Natural killer cell (primary cell): ENCODE measurements around the gene GLI3. TPM values are rescaled to one million over a fixed set of nuclear protein-coding genes. Genes with fewer than 3 reads are reported as not detected.

Source experiments
- ATAC-seq, 3 donors: fragments of 150-1000 bp in 2 of 3; fragments of 200-7000 bp in 1 of 3; cut with Tn5 transposase; 1 replicate in 1 of 3; 2 replicates in 2 of 3; pipeline ENCODE4 v1.10.0; 2021; ENCODE audit warnings: mild to moderate bottlenecking in 2 of 3, moderate library complexity in 2 of 3
- DNase-seq, 2 donors: peaks; one replicate each; pipeline versions ENCODE4 v3.0.0 to v3.0.0-alpha.2; 2013 to 2021; ENCODE audit warnings: mixed read lengths in 1 of 2
- H3K27ac ChIP-seq: one replicate; pipeline ENCODE4 v1.5.1; 2013; ENCODE audit warnings: mild to moderate bottlenecking, low read length
- H3K27me3 ChIP-seq: one replicate; pipeline ENCODE4 v1.6.1; 2013; ENCODE audit warnings: low read length; ENCODE audit not compliant: control insufficient read depth, insufficient read depth
- H3K36me3 ChIP-seq: one replicate; pipeline ENCODE4 v1.6.1; 2013; ENCODE audit warnings: low read length; ENCODE audit not compliant: control insufficient read depth, insufficient read depth
- H3K4me1 ChIP-seq: one replicate; pipeline ENCODE4 v1.6.1; 2013; ENCODE audit warnings: low read length; ENCODE audit not compliant: control insufficient read depth, insufficient read depth
- H3K4me3 ChIP-seq: one replicate; pipeline ENCODE4 v1.5.1; 2013; ENCODE audit warnings: low read length
- H3K9me3 ChIP-seq: one replicate; pipeline ENCODE4 v1.6.1; 2013; ENCODE audit warnings: low read length; ENCODE audit not compliant: control insufficient read depth, insufficient read depth
- H3K27ac Mint-ChIP-seq, 2 donors: one replicate each; pipeline ENCODE4 v1.8.0; 2022; ENCODE audit warnings: mild to moderate bottlenecking in 2 of 2, mixed read lengths in 2 of 2, moderate library complexity in 1 of 2
- H3K27me3 Mint-ChIP-seq, 2 donors: one replicate each; pipeline ENCODE4 v1.8.0; 2022; ENCODE audit warnings: low read depth in 2 of 2, mixed read lengths in 2 of 2
- H3K36me3 Mint-ChIP-seq: one replicate; pipeline ENCODE4 v1.8.0; 2022; ENCODE audit warnings: mixed read lengths
- H3K4me1 Mint-ChIP-seq, 2 donors: one replicate each; pipeline ENCODE4 v1.8.0; 2022; ENCODE audit warnings: mixed read lengths in 2 of 2
- H3K4me3 Mint-ChIP-seq: one replicate; pipeline ENCODE4 v1.8.0; 2022; ENCODE audit warnings: mild to moderate bottlenecking, moderate library complexity, mixed read lengths
- H3K9me3 Mint-ChIP-seq, 2 donors: one replicate each; pipeline ENCODE4 v1.8.0; 2022; ENCODE audit warnings: mixed read lengths in 2 of 2
- CTCF ChIP-seq: fragments of 200-600 bp; IDR thresholded peaks from one replicate; pipeline ENCODE4 v1.8.0; 2022; ENCODE audit warnings: antibody characterized with exemption
- WGBS: methylation state at CpG from one replicate; pipeline ENCODE4 v1.1.7; 2013; ENCODE audit warnings: missing lambda C conversion rate; ENCODE audit not compliant: insufficient coverage; 5-methylcytosine and 5-hydroxymethylcytosine counted together
- intact Hi-C: fragments of 100-400 bp; cut with micrococcal nuclease; formaldehyde crosslinking; loops from one replicate; pipeline ENCODE4 v1.14.2; 2022
- total RNA-seq, 4 donors: library from RNA; stranded (reverse); fragments of 120-200 nt in 1 of 4; gene quantifications; one replicate each; pipeline versions ENCODE4 v1.2.3 to v1.2.4, GENCODE V29; 2013 to 2022

The GLI3 gene
- total RNA-seq, 3 donors from 2014 or later (not counting 1 experiment from before 2014, with no cell fraction given), result 2.9 to 4.7 (median 3.1) TPM

DNA sequence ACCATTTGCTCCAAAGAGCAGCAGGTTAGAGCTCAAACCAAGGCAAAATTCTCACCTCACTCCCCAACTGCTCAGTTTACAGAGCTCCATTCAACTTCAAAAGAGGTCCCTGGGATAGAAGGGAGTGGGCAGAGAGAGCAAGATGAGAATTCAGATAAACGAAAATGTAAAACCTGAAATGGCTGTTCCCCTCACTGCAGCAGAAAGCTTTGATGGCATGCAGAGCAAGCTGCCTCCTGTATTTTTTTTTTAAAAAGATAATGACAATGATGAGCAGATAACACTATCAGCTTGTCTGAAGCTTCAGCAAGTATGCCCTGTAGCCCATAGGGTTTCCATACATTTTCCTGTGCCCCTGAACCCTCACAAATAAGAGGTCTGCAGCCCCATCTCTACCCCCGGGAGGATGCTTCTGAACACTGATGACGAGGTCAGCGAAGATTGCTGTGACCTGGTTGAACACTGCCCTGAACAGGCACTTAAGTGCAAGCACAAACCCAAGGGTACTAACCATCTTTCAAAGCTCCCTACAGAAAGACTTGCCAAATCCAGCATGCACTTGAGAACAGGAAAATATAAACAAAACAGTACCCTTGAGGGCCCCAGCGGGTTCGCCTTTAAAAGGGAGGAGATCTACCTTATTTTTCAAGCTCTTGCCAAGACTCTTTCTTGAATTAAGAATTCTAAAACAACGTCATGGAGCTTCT lies 81.3 kb downstream of the GLI3 start:
- Histone ChIP-seq H3K27me3 (no peaks in the 10 kb centered on the region), H3K4me1 (no peaks in the 10 kb centered on the region), H3K36me3 (no peaks in the 10 kb centered on the region), H3K27ac (no peak overlapping the region), H3K9me3 (no peaks in the 10 kb centered on the region), H3K4me3 (no peak overlapping the region)
- Mint-ChIP-seq H3K4me3 (no peak overlapping the region), H3K9me3 (no peaks in the 10 kb centered on the region), H3K4me1 (no peaks in the 10 kb centered on the region), H3K27me3 (no peaks in the 10 kb centered on the region), H3K27ac (no peak overlapping the region), H3K36me3 (no peaks in the 10 kb centered on the region)
- no peak for TF ChIP-seq CTCF
- DNase-seq, result no peak
- intact Hi-C loops, result no loop called here
- WGBS, result 88% methylated on average over 7 of the region's 7 CpGs
- no peak for ATAC-seq

GRCh38 chr7:42154173-42154572 lies 82.8 kb downstream of the GLI3 start:
- H3K27ac ChIP-seq, result no peak overlapping the region
- H3K36me3 ChIP-seq, result no peaks in the 10 kb centered on the region
- H3K9me3 Mint-ChIP-seq, result no peaks in the 10 kb centered on the region
- DNase-seq (no peak), ATAC-seq (no peak)
- no peak overlapping the region for H3K4me3 Mint-ChIP-seq
- WGBS, result 94% methylated on average over 9 of the region's 9 CpGs
- H3K4me1 ChIP-seq, result no peaks in the 10 kb centered on the region
- H3K27ac Mint-ChIP-seq, result no peak overlapping the region
- no peaks in the 10 kb centered on the region for H3K27me3 Mint-ChIP-seq
- H3K4me1 Mint-ChIP-seq, result no peaks in the 10 kb centered on the region
- intact Hi-C loops, result no loop called here
- no peaks in the 10 kb centered on the region for H3K27me3 ChIP-seq
- no peak for TF ChIP-seq CTCF
- H3K4me3 ChIP-seq, result no peak overlapping the region
- no peaks in the 10 kb centered on the region for H3K9me3 ChIP-seq
- no peaks in the 10 kb centered on the region for H3K36me3 Mint-ChIP-seq

DNA sequence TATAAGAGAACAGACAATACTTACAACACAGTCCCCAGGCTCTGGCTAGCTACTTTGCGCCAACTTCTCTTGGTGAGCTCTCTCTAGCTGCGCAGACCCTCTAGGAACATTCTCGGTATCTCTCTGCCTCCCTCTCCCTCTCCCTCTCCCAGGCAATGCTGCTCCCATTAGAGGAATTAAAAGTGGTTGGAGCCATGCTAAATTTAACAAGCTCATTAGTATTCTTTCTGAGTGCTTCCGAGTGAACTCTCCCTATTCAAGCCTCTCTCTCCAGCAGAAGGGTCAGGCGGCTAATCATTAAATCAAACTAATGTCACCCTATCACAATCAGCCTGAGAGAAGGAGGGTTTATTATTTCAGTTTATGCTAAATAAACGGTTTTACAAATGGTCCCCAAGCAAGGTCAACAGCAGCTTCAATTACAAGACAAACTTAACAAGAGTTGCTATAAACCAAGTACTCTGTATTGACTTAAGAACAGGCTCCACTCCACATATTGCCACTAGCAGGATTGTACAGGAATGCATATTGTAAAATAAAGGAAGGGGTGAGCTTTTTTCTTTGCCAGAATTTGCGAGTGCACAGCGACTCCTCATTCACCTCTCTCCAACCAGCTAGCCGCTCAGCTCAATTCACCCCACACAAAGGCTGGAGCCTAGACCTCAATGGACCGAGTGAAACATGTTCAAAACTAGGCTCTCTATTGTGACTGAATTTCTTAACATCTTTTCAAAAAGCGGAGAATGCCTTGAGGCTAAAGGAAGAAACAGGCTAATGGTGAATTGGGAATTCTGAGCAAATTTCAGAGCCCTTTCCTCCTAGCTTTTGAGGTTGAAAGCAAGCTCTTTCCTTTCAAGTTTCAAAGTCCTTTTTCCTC lies 84.4 kb downstream of the GLI3 start:
- no peaks in the 10 kb centered on the region for H3K4me1 ChIP-seq
- no peak overlapping the region for H3K27ac ChIP-seq
- H3K27me3 Mint-ChIP-seq, result peaks cover 0 to 3% of the 10 kb centered on the region in 2 donors
- H3K4me1 Mint-ChIP-seq, result no peaks in the 10 kb centered on the region
- no peaks in the 10 kb centered on the region for H3K9me3 ChIP-seq
- H3K4me3 Mint-ChIP-seq, result no peak overlapping the region
- no peaks in the 10 kb centered on the region for H3K36me3 ChIP-seq
- no peaks in the 10 kb centered on the region for H3K27me3 ChIP-seq
- H3K9me3 Mint-ChIP-seq, result no peaks in the 10 kb centered on the region
- no peak for TF ChIP-seq CTCF
- intact Hi-C loops, result no loop called here
- DNase-seq (no peak), ATAC-seq (no peak)
- H3K4me3 ChIP-seq, result no peak overlapping the region
- WGBS, result 97% methylated on average over 8 of the region's 11 CpGs
- no peak overlapping the region for H3K27ac Mint-ChIP-seq
- H3K36me3 Mint-ChIP-seq, result no peaks in the 10 kb centered on the region
